HG02943 (cell line): ENCODE data around the gene FCRLA.
A peak's percentile ranks its signal among the peaks of the same experiment; 100 is the strongest.

Source experiments
- ATAC-seq: cut with Tn5 transposase; IDR thresholded peaks from one replicate; pipeline ENCODE4 v1.9.1; 2021; ENCODE audit warnings: mild to moderate bottlenecking, low read depth, moderate library complexity; ENCODE audit not compliant: unreplicated experiment

FCRLA gene

DNA sequence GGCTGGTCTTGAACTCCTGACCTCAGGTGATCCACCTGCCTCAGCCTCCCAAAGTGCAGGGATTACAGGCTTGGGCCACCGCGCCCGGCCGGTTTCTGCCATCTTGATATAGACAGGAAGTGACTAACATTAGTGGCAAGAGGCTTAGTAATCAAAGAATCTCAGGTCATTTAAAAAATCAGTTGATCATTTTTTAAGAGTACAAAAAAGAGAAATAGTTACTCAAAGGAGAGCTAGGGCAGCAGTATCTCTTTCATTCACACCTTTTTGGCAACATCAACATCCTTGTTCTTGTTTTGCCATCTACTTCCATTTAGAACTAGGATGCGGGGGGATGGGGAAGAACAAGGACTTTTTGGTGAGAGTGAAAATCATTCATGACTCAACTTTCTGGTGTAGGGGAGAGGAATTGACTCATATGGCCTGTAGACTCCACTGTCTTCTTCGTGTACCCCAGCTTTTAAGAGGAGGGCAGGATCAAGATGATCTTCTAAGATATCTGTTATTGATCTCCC is 23.1 kb downstream of the FCRLA start:
- no peak for ATAC-seq

DNA sequence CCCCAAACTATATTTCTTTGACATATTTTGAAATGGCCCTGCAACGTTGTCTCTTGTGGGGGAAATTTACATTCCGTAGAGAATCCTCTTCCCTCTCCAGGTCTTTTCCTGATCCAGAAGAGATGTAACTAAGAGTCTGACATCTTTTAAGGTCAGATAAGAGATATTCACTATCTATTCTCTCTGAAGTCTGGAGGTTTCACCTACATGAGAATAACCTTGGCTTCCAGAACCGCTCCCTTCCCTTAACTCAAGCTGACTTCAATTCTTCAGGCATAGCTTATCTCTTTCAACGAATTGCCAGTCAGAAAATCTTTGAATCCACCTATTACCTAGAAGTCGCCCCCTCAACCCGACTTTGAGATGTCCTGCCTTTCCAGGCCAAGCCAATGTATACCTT is 24.2 kb downstream of the FCRLA start:
- ATAC-seq: no peak

DNA sequence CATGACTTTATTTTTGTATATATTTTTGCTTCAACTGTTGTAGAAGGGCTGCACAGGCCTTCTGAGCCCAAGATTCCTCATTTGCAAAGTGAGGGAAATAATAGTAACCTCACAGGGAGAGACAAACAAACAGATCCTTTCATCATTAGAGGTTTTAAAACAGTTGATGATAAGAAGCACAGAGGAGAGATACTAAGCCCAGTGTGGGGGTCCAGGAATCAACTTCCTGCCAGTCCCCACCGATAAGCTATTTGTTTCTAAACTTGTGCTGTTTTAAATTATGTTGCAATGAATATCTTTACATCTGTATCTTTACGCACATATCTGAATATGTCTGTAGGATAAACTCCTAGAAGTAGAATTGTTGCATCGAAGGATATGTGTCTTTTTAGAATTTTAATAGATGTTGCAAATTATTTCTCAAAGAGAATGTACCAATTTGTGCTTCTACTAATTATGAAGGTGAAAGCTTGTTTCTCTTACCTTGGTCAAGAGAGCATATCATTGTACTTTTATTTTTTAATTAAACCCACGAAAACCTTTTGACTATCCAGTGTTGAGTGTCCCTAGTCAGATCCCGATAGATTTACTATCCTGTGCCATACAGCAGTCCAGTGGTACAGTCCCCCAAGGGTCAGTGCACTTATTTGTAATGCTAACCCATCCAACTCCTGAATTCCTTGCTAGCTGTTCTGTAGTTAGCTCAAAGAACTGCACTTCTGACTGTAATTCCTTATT is 25.1 kb downstream of the FCRLA start:
- ATAC-seq: no peak

DNA sequence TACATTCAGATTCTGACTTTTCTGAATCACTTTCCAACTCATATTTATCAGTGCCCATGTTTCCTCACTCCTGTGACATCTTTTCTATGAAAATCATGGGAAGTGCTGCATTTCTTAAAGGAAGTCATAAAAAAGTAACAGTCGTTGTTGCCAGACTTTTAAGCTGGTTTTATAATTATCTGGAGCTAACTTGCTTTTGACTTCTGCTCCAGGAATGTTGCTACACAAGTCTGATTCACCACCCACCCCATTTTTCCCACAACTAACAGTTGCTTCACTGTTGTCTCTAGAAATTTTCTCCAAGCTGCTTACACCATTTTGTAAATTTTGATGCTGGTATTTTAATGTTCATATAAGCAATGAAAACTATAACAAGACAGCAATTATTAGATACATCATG is 26.5 kb downstream of the FCRLA start:
- no peak for ATAC-seq

DNA sequence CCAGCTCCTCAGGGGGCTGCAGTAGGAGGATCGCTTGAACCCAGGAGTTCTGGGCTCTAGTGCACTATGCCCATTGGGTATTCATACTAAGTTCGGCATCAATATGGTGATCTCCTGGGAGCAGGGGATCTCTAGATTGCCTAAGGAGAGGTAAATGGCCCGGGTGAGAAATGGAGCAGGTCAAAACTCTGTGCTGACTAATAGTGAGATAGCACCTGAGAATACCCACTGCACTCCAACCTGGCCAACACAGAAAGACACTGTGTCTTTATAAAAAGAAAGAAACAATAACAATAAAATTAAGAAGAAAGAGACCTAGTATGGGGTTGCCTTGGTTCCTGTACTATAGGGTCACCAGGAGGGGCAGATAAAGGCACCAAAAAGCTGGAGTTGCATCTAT is 28.8 kb downstream of the FCRLA start:
- ATAC-seq: no peak

DNA sequence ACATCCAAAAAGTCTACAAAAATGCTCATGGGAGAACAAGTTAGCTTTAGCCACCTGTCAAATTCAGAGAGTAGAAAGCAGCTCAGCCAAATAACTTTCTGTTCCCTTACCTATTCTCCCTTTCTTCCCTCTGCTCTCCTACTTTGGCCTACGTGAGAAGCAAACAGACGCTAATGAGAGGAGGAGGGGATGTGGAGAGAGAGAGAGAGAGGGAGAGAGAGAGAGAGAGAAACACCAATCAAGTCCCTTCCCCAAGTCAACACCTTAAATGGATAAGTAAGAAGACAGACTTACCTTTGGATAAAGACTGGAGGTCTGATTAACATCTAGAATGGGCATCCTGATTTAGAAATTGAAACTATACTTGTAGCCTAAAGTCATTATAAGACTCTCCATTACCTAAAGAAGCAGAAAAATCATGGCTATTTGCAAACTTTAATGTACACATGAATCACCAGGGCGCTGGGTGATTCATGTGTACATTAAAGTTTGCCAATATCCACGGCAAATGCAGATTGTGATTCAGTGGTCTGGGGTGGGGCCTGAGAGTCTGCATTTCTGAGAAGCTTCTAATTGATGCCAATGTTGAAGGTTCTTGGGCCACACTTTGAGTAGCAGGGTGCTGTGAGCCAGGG is 29.4 kb downstream of the FCRLA start:
- no peak for ATAC-seq

DNA sequence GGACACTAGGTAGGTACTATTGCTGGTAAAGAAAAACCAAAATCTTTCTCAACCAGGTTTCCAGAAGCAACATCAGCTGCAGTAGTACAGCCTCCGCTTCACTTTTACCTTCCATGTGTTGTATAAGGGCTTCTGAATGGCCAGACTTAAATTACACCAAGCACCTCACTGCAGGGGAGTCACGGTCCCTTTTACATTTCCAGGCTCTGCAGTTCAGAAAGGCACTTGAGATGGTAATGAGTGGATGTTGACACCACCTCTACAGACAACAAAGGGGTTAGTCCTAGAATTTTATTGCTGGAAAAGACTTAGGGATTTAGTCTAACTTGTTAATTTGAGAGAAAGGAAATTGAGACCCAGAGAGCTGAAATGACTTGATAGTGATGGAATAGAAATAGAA is 30.6 kb downstream of the FCRLA start:
- ATAC-seq: no peak

DNA sequence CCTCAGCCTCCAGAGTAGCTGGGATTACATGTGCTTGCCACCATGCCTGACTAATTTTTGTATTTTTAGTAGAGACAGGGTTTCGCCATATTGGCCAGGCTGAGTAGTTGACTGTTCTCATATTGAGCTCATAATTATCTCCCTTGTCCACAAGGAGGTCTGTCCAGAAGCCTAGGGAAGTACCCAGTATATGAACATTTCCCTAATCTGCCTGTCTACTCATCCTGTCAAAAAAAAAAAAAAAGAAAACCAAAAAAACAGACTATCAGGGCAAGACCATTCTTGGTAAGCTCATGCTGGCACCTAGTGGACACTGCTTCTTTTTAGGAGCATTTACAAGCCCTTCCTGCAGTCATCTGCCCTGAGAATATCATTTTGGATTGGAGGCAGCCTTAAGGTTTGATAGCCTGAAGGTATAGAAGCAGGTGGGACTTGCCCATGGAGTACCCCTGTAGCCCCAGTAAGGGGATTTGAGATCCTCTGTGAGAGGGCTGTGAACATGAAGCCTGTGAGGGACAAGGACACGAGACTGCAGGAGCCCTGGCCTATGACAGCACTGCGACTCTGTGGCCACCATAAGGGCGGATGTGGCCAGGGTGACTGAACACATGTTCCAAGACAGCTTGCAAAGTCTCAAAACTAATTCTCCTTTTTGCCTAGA is 31.7 kb downstream of the FCRLA start:
- peak; percentile 63 for ATAC-seq

DNA sequence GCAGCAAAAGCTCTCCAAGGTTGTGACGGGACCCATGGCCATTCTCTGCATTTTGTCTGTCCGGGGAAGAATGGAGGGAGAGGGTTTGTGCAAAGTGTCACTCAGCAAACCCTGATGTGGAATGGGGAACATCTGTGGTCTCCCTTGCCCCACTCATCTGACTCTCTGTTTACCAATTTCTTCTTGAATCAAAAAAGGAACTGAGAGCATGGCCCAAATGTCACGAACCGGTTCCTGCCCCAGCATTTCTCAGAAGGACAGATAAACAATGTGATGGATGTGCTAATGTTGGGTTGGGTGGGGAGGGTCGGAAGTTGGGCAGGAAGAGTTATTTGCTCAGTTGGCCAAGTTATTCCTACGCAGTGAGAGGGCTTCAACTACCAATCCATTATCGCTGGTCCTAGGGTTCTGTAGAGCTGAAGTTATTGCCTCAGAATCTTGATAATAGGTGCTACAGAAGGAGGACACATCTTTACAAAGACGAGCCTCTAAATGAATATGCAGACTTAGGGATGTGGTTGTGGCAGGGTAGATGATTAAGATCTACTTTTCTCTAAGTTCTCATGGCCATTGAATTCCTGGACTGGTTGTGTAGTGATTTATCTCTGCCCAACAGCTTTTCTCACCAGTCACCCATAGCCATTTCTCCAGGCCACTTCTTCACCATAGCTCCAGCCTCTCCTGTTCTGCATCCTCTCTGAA is 33.0 kb downstream of the FCRLA start:
- no peak for ATAC-seq

DNA sequence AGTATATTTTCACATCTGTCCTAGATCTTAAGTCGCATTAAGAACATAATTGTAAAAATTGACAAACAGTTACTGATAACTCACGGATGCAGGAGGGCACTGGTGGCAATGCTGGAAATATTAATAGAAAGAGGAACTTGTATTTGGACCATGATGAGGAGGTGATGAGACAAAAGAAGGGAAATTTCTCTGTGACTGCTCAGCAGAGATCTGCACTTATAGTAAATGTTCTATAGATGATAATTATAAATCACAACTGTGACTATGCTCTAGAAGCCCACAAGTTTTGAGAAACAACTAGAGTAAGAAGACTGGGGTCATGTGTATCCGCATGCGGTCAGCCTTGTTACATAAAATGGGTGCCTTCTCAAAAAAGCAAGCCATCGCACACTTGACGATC is 33.9 kb downstream of the FCRLA start:
- ATAC-seq: no peak

DNA sequence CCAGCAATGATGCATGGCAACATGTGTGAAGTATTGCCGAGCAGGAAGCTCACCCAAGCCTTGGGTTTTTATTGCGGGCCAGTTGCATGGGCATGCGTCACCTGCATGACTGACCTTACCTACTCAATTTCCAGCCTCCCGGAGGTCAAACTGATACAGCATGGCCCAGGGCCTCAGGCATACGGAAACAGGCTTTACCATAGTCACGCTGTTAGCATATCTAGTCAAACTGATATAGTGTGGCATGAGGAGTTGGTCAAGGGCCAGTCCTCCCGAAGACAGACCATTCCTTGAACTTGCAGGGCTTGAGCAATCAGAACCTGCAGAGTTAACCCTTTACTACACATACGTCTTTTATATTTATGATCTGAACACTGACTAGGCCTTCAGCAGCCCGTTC is 36.2 kb downstream of the FCRLA start:
- no peak for ATAC-seq

DNA sequence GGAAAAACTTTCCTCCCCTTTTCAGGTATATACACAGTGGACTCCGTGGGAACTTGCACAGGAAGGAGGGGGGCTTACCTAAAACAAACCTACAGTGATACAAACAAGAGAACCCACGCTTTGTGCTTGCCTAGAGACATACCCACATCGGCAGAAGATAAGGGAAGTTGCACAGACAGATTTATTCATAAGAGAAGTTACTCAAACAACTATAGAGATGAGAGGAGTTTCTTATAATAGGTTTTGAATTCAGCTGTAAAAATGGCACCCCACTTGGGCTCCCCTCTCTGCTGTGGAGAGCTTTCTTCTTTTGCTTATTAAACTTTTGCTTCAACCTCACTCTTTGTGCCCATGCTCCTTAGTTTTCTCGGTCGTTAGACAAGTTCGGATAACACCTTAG is 40.8 kb downstream of the FCRLA start:
- ATAC-seq: no peak

DNA sequence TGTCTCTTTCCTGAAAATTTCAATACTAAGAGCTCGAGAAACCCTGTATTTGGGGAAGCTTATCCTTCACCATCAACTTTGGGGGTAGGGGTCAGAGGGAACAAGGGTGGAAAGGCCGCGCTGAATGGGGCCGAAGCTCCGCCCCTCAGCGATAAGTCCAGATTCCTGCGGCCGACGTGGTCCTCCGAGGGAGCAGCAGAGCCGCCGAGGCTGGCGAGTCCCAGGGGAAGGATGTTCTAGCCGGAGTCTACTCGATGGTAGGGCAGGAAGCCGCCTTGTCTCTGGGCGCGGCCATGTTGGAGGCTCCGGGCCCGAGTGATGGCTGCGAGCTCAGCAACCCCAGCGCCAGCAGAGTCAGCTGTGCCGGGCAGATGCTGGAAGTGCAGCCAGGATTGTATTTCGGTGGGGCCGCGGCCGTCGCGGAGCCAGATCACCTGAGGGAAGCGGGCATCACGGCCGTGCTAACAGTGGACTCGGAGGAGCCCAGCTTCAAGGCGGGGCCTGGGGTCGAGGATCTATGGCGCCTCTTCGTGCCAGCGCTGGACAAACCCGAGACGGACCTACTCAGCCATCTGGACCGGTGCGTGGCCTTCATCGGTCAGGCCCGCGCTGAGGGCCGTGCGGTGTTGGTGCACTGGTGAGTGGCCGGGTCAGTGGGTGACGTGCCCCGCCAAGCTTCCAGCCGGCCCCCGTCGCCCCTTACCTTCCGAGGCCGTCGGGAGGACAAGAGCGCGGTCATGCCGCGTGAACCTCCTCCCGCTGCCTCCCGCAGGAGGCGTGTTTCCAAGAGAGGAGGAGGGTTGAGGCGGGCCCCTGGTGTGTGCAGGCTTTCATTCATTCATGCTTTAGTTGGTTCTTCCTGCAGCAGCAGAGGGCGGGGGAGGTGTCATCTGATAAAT is 42.7 kb downstream of the FCRLA start, which contains the start of gene DUSP12:
TSS of gene DUSP12 (plus strand) at position 278 of the 899 bp plus-strand sequence. CDS start at position 294, 16 bp downstream.
- peak; percentile 98 for ATAC-seq

DNA sequence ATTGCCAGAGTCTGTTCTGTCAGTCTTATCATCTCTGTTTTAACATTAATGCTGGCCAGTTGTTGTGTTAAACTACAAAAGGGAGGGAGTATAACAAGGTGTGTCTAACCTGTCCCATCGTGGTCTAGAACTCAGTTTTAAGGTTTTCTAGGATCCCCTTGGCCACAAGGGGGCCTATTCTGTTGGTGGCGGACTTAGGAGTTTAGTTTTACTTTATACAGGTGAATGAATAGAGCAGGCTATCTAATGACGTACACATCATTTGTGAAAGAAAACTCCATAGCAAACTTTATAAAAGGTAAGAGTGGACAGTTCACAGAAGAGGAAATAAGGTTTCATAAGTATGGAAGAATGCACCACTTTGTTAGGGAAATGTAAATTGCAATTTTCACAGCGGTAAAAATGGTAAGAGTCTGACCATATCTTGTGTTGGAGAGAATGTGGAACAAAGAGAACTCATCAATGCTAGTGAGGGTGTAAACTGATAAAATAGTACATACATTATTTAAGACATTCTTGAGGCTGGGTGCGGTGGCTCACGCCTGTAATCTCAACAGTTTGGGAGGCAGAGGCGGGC is 56.6 kb downstream of the FCRLA start:
- ATAC-seq: no peak
